ENCODE measurements around the gene P3R3URF. TPM values are rescaled to one million over a fixed set of nuclear protein-coding genes. Genes with fewer than 3 reads are reported as not detected.
A peak's percentile ranks its signal among the peaks of the same experiment; 100 is the strongest.

Gene P3R3URF
- total and polyA plus RNA-seq, 9 donors = not detected

GRCh38 chr1:46183079-46183847 is 7.0 kb upstream of the P3R3URF start:
- TF ChIP-seq CTCF (IDR thresholded peaks at IDR 0.05) = no peak
- TF ChIP-seq POLR2A (IDR thresholded peaks at IDR 0.05) = no peak
- no peak for TF ChIP-seq EP300 (IDR thresholded peaks at IDR 0.05)
- H3K36me3 ChIP-seq = no peaks in the 10 kb centered on the region
- no peaks in the 10 kb centered on the region for H3K27me3 ChIP-seq
- H3K4me3 ChIP-seq = no peak overlapping the region
- peaks cover 3% of the 10 kb centered on the region for H3K4me1 ChIP-seq (ENCODE audit: insufficient read depth)
- peak in 4 of 5 donors; percentile 48 to 60 (median 52) for DNase-seq
- intact Hi-C loops (cut with DNase I) = loop anchor here in 2 of 4 donors (5.0 to 10.0 kb wide), 2 partner anchors 146 to 298 kb away; no protein-coding TSS in a partner anchor
- H3K9me3 ChIP-seq = no peaks in the 10 kb centered on the region
- 56 to 63% (median 59%) methylated on average over 8 of the region's 8 CpGs for WGBS, 3 donors
- peak overlapping the region in 1 of 2 donors; percentile 48 for H3K27ac ChIP-seq

- Histone ChIP-seq H3K9me3 (no peaks in the 10 kb centered on the region), H3K36me3 (no peaks in the 10 kb centered on the region), H3K27me3 (no peaks in the 10 kb centered on the region), H3K27ac (no peak overlapping the region), H3K4me1 (ENCODE audit: insufficient read depth) (peaks cover 3% of the 10 kb centered on the region), H3K4me3 (no peak overlapping the region)
- WGBS, 3 donors = 62 to 73% (median 67%) methylated on average over 10 of the region's 10 CpGs
- DNase-seq = no peak
- no peak for TF ChIP-seq EP300 (IDR thresholded peaks at IDR 0.05)
- TF ChIP-seq CTCF (IDR thresholded peaks at IDR 0.05) = no peak
- TF ChIP-seq POLR2A (IDR thresholded peaks at IDR 0.05) = no peak
- intact Hi-C loops (cut with DNase I) = loop anchor here in 3 of 4 donors (2.0 to 10.0 kb wide), 3 partner anchors 144 to 297 kb away; no protein-coding TSS in a partner anchor
Observed at GRCh38 chr1:46181343-46182260, 5.3 kb upstream of the P3R3URF start.

GRCh38 chr1:46180082-46180616 is 3.9 kb upstream of the P3R3URF start:
- WGBS, 3 donors = 50 to 58% (median 58%) methylated on average over 11 to 12 of the region's 12 CpGs
- intact Hi-C loops (cut with DNase I) = loop anchor here in 3 of 4 donors (2.0 to 10.0 kb wide), 3 partner anchors 143 to 295 kb away; no protein-coding TSS in a partner anchor
- H3K4me1 ChIP-seq (ENCODE audit: insufficient read depth) = peaks cover 3% of the 10 kb centered on the region
- no peak for DNase-seq
- H3K27me3 ChIP-seq = no peaks in the 10 kb centered on the region
- TF ChIP-seq POLR2A (IDR thresholded peaks at IDR 0.05) (no peak), CTCF (IDR thresholded peaks at IDR 0.05) (no peak), EP300 (IDR thresholded peaks at IDR 0.05) (no peak)
- H3K9me3 ChIP-seq = no peaks in the 10 kb centered on the region
- no peak overlapping the region for H3K27ac ChIP-seq
- no peaks in the 10 kb centered on the region for H3K36me3 ChIP-seq
- H3K4me3 ChIP-seq = no peak overlapping the region

Data from ovary (tissue), 9 donors.